GM12878 (cell line): ENCODE measurements around the gene ZDHHC11. TPM values are rescaled to one million over a fixed set of nuclear protein-coding genes. Genes with fewer than 3 reads are reported as not detected.
"Not testable (repeated sequence)": the region's sequence is repeated elsewhere in the genome, so short reads cannot be mapped to it uniquely, and the experiment has no call there.

Source experiments
- ATAC-seq: fragments of 200-7000 bp; cut with Tn5 transposase; 3 replicates; pipeline ENCODE4 v1.9.1; 2020; ENCODE audit warnings: mild to moderate bottlenecking, moderate library complexity
- BruUV-seq: library from RNA; stranded (reverse); fragments of 400-500 nt; replicated peaks from 2 replicates; lab custom pipeline; 2021; lab: Mats Ljungman, UMichigan
- CTCF ChIA-PET: fragments of 300-600 bp; sonication (Branson Sonifier 250); formaldehyde crosslinking; extraction: SDS; loops from one replicate; lab custom pipeline; 2021; ENCODE audit warnings: inconsistent platforms; lab: Yijun Ruan, JAX
- POLR2A ChIA-PET: fragments of 350-600 bp; formaldehyde crosslinking; extraction: SDS; loops from one replicate; lab custom pipeline; 2021; ENCODE audit warnings: inconsistent platforms; lab: Charles Lee
- RAD21 ChIA-PET: fragments of 300-600 bp; sonication (Branson Sonifier 250); formaldehyde crosslinking; loops from one replicate; lab custom pipeline; 2023; ENCODE audit warnings: antibody characterized with exemption; ENCODE audit not compliant: unreplicated experiment; lab: Charles Lee
- SMC1A ChIA-PET: fragments of 300-600 bp; sonication (Branson Sonifier 250); formaldehyde crosslinking; loops from one replicate; lab custom pipeline; 2023; ENCODE audit not compliant: unreplicated experiment, uncharacterized antibody; lab: Charles Lee
- DNase-seq: peaks from one replicate; pipeline ENCODE4 v3.0.0-alpha.2; 2011; ENCODE audit warnings: low read depth, low spot score
- FAIRE-seq: peaks from 3 replicates; lab custom pipeline; 2011; peaks lifted over from hg19 to GRCh38; lab: Jason Lieb, UNC
- H2AFZ ChIP-seq: 2 replicates; pipeline ENCODE4 v1.6.0; 2011; ENCODE audit warnings: low read depth, low read length, control low read depth; ENCODE audit not compliant: control insufficient read depth
- H3K27ac ChIP-seq: 2 replicates; pipeline ENCODE4 v1.5.1; 2011; ENCODE audit warnings: control low read depth; ENCODE audit not compliant: control insufficient read depth, insufficient read depth
- H3K27me3 ChIP-seq, 2 experiments: replicated peaks in 1 of 2; 2 replicates each; pipeline versions ENCODE4 v1.6.0 to v1.6.1; 2011; ENCODE audit warnings: low read length in 1 of 2; ENCODE audit not compliant: control insufficient read depth in 2 of 2, insufficient read depth in 2 of 2
- H3K36me3 ChIP-seq, 2 experiments: 2 replicates each; pipeline ENCODE4 v1.5.1; 2011; ENCODE audit warnings: low read length in 1 of 2; ENCODE audit not compliant: control insufficient read depth in 2 of 2, insufficient read depth in 2 of 2
- H3K4me1 ChIP-seq: 2 replicates; pipeline ENCODE4 v1.6.1; 2011; ENCODE audit warnings: mild to moderate bottlenecking, low read length, moderate library complexity, mixed read lengths; ENCODE audit not compliant: control insufficient read depth, insufficient read depth
- H3K4me2 ChIP-seq: 2 replicates; pipeline ENCODE4 v1.6.0; 2011; ENCODE audit warnings: control low read depth; ENCODE audit not compliant: control insufficient read depth, insufficient read depth
- H3K4me3 ChIP-seq: fragments of 200-600 bp; sonication (generic); 2 replicates; pipeline ENCODE4 v1.5.1; 2016
- H3K79me2 ChIP-seq: 2 replicates; pipeline ENCODE4 v1.6.0; 2011; ENCODE audit warnings: low read length; ENCODE audit not compliant: control insufficient read depth, insufficient read depth
- H3K9ac ChIP-seq: 2 replicates; pipeline ENCODE4 v1.8.0; 2011; ENCODE audit warnings: low read length, control low read depth, mixed read lengths; ENCODE audit not compliant: control insufficient read depth, insufficient read depth
- H3K9me3 ChIP-seq: replicated peaks from 3 replicates; pipeline ENCODE4 v1.5.1; 2011; ENCODE audit warnings: mild to moderate bottlenecking, low read length; ENCODE audit not compliant: control insufficient read depth, insufficient read depth
- H4K20me1 ChIP-seq: 2 replicates; pipeline ENCODE4 v1.6.0; 2011; ENCODE audit not compliant: control insufficient read depth, insufficient read depth
- WGBS: methylation state at CpG from one replicate; pipeline ENCODE4 v1.1.6; 2016; ENCODE audit warnings: low lambda C conversion rate; ENCODE audit not compliant: insufficient replicate concordance, insufficient coverage; ENCODE audit errors: missing lambda C conversion rate; 5-methylcytosine and 5-hydroxymethylcytosine counted together
- in situ Hi-C: fragments of 300-500 bp; cut with MboI; formaldehyde crosslinking; loops from 9 replicates; pipeline ENCODE4 v1.14.3; 2018; ENCODE audit warnings: mixed read lengths
- intact Hi-C: fragments of 100-400 bp; cut with micrococcal nuclease; formaldehyde crosslinking; loops from one replicate; pipeline ENCODE4 v1.14.2; 2022; ENCODE audit not compliant: unreplicated experiment
- polyA plus RNA-seq, 11 experiments: library from polyadenylated mRNA; depleted of rRNA in 4 of 11; unstranded in 6 of 11; stranded (reverse) in 5 of 11; fragments of >200 nt; fragmentation: Nextera tagmentation in 4 of 11; fragmentation: Illumina TruSeq in 1 of 11; extraction: Ambion mirVana in 4 of 11; extraction: Trizol in 1 of 11; gene quantifications; 1 replicate in 1 of 11; 2 replicates in 10 of 11; pipeline versions ENCODE4 v1.2.1 to v1.2.3, GENCODE V29; 2011 to 2016; ENCODE audit warnings: inconsistent platforms in 2 of 11, missing spikeins in 2 of 11, low read depth in 1 of 11
- total RNA-seq, 4 experiments: library from RNA; depleted of rRNA in 3 of 4; stranded (reverse); fragments of >200 nt in 3 of 4; fragmentation: Illumina TruSeq in 1 of 4; extraction: Trizol in 1 of 4; gene quantifications; 2 replicates each; pipeline versions ENCODE4 v1.2.1 to v1.2.3, GENCODE V29; 2013 to 2021

ZDHHC11 gene
- total and polyA plus RNA-seq, 10 of the 15 experiments (the other 5 are each of a cell fraction or from before 2014, with no cell fraction given): 0.04 to 1.4 (median 0.30) TPM

DNA sequence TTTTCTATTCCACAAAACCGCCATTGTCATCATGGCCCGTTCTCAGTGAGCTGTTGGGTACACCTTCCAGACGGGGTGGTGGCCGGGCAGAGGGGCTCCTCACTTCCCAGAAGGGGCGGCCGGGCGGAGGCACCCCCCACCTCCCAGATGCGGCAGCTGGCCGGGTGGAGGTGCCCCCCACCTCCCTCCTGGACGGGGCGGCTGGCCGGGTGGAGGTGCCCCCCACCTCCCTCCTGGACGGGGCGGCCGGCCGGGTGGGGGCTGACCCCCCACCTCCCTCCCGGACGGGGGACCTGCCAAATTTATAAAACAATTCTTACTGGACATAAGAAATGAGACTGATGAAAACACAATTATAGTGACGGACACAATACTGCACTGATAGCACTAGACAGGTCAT, 22.6 kb downstream of the ZDHHC11 start:
- CTCF ChIA-PET, H4K20me1 ChIP-seq, H3K4me1 ChIP-seq, BruUV-seq, DNase-seq, H2AFZ ChIP-seq, H3K27me3 ChIP-seq, H3K27ac ChIP-seq, SMC1A ChIA-PET, RAD21 ChIA-PET, H3K9ac ChIP-seq, H3K79me2 ChIP-seq, ATAC-seq, POLR2A ChIA-PET, H3K4me2 ChIP-seq, in situ Hi-C loops, intact Hi-C loops, H3K4me3 ChIP-seq, H3K9me3 ChIP-seq, H3K36me3 ChIP-seq, FAIRE-seq: not testable (repeated sequence)
- WGBS: 91% methylated on average over 9 of the region's 19 CpGs

DNA sequence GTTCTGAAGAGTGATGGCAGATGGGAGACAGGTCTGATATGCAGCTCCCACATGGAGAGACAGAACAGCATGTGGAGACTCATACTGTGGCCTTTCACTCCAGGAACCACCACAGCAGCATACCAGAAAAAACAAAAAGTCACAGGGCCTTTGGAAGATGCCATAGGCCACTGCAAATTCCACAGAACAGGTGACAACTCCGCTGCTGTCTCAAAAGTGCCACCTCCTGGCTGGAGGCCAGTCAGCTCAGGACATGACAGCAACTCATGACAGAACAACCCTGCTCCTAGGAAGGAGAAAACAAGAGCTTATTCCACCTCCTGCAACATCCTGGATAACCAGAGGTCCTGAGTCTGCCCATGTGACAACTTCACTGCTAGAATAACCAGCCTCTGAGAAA, 25.2 kb downstream of the ZDHHC11 start:
- peak; percentile 63 for ATAC-seq

More for the DNA sequence above, 25.2 kb downstream of the ZDHHC11 start:
- in situ Hi-C loops, H3K9ac ChIP-seq, H3K27ac ChIP-seq, DNase-seq, H3K79me2 ChIP-seq, H3K4me2 ChIP-seq, BruUV-seq, H3K4me1 ChIP-seq, intact Hi-C loops, RAD21 ChIA-PET, CTCF ChIA-PET, H3K36me3 ChIP-seq, H3K27me3 ChIP-seq, H2AFZ ChIP-seq, H4K20me1 ChIP-seq, FAIRE-seq, H3K9me3 ChIP-seq, H3K4me3 ChIP-seq, POLR2A ChIA-PET, SMC1A ChIA-PET: not testable (repeated sequence)
- WGBS: 0% methylated on average over 1 of the region's 1 CpG
